Kidney (tissue), 14 donors: ENCODE data around the gene KCNJ9. TPM values are rescaled to one million over a fixed set of nuclear protein-coding genes. Genes with fewer than 3 reads are reported as not detected.
A peak's percentile ranks its signal among the peaks of the same experiment; 100 is the strongest.

Experiments
- DNase-seq, 5 donors: peaks; one replicate each; pipeline ENCODE4 v3.0.0-alpha.2; 2013 to 2020
- FAIRE-seq: peaks from 2 replicates; lab custom pipeline; 2012; peaks lifted over from hg19 to GRCh38; lab: Jason Lieb, UNC
- H3K27ac ChIP-seq, 2 donors: one replicate each; pipeline ENCODE4 v1.7.0; 2013; ENCODE audit warnings: low read depth in 2 of 2, low read length in 2 of 2, inconsistent platforms in 1 of 2
- H3K27me3 ChIP-seq: one replicate; pipeline ENCODE4 v1.7.1; 2013; ENCODE audit warnings: low read length, inconsistent platforms; ENCODE audit not compliant: control insufficient read depth, insufficient read depth
- H3K36me3 ChIP-seq, 3 donors: one replicate each; pipeline versions ENCODE4 v1.7.0 to v1.7.1; 2013; ENCODE audit warnings: low read length in 3 of 3, control low read depth in 1 of 3, inconsistent platforms in 1 of 3; ENCODE audit not compliant: insufficient read depth in 3 of 3, control insufficient read depth in 2 of 3
- H3K4me1 ChIP-seq, 3 donors: one replicate each; pipeline versions ENCODE4 v1.7.0 to v1.7.1; 2013; ENCODE audit warnings: low read length in 3 of 3, inconsistent platforms in 1 of 3, low read depth in 1 of 3; ENCODE audit not compliant: control insufficient read depth in 2 of 3, insufficient read depth in 2 of 3
- H3K4me3 ChIP-seq, 3 donors: one replicate each; pipeline versions ENCODE4 v1.7.0 to v1.8.1; 2013; ENCODE audit warnings: low read length in 3 of 3, control low read depth in 1 of 3, inconsistent platforms in 1 of 3
- H3K9ac ChIP-seq, 3 donors: one replicate each; pipeline versions ENCODE4 v1.7.0 to v1.7.1; 2013; ENCODE audit warnings: low read length in 3 of 3, control low read depth in 1 of 3, inconsistent platforms in 1 of 3
- H3K9me3 ChIP-seq, 3 donors: one replicate each; pipeline versions ENCODE4 v1.7.0 to v1.7.1; 2013; ENCODE audit warnings: low read length in 3 of 3, control low read depth in 1 of 3, inconsistent platforms in 1 of 3; ENCODE audit not compliant: control insufficient read depth in 2 of 3, insufficient read depth in 1 of 3
- intact Hi-C: fragments of 100-400 bp; cut with DNase I; formaldehyde crosslinking; loops from one replicate; pipeline ENCODE4 v1.11.1; 2022
- polyA plus RNA-seq: library from polyadenylated mRNA; stranded (reverse); fragments of 350-450 nt; fragmentation: Illumina TruSeq; extraction: RNeasy Lipid Tissue Mini Kit (QIAGEN cat#74804); gene quantifications from one replicate; pipeline ENCODE4 v1.2.3, GENCODE V29; 2014; ENCODE audit warnings: low read depth, low replicate concordance; ENCODE audit not compliant: insufficient read depth
- total RNA-seq: library from RNA; stranded (reverse); fragmentation: NEBNext Ultra II Directional; extraction: Animal tissue kit (Norgen Biotek cat#: 25700); gene quantifications from one replicate; pipeline ENCODE4 v1.2.1, GENCODE V29; 2021
- TF ChIP-seq, protein P1 (sequence below): IDR thresholded peaks from 3 replicates; pipeline ENCODE4 v1.5.1; 2012; ENCODE audit warnings: mild to moderate bottlenecking, moderate library complexity, borderline replicate concordance; ENCODE audit not compliant: insufficient read depth; ENCODE audit errors: extremely low read depth
- donor health status: control.
- donor health status: control.
- donor health status: control.
- donor health status: control.
- donor health status: control.
- donor health status: DM: yes; HTN: yes; CAD: no.
- donor health status: Normal renal cell carcinoma (clear cell type).

KCNJ9 gene
- total and polyA plus RNA-seq, 2 donors from 2014 or later = 0.09 TPM; not detected in 1

GRCh38 chr1:160050619-160051018 is 30.7 kb upstream of the KCNJ9 start:
- Histone ChIP-seq H3K4me3 (no peak overlapping the region), H3K27ac (no peak overlapping the region), H3K27me3 (no peaks in the 10 kb centered on the region), H3K9me3 (no peaks in the 10 kb centered on the region), H3K36me3 (no peaks in the 10 kb centered on the region), H3K9ac (no peak overlapping the region), H3K4me1 (peaks cover 0 to 5% (median 0%) of the 10 kb centered on the region in 3 donors)
- FAIRE-seq (no peak), DNase-seq (peak in 1 of 5 donors; percentile 0)
- intact Hi-C loops = no loop called here
- TF ChIP-seq, protein P1, sequence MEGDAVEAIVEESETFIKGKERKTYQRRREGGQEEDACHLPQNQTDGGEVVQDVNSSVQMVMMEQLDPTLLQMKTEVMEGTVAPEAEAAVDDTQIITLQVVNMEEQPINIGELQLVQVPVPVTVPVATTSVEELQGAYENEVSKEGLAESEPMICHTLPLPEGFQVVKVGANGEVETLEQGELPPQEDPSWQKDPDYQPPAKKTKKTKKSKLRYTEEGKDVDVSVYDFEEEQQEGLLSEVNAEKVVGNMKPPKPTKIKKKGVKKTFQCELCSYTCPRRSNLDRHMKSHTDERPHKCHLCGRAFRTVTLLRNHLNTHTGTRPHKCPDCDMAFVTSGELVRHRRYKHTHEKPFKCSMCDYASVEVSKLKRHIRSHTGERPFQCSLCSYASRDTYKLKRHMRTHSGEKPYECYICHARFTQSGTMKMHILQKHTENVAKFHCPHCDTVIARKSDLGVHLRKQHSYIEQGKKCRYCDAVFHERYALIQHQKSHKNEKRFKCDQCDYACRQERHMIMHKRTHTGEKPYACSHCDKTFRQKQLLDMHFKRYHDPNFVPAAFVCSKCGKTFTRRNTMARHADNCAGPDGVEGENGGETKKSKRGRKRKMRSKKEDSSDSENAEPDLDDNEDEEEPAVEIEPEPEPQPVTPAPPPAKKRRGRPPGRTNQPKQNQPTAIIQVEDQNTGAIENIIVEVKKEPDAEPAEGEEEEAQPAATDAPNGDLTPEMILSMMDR = no peak

DNA sequence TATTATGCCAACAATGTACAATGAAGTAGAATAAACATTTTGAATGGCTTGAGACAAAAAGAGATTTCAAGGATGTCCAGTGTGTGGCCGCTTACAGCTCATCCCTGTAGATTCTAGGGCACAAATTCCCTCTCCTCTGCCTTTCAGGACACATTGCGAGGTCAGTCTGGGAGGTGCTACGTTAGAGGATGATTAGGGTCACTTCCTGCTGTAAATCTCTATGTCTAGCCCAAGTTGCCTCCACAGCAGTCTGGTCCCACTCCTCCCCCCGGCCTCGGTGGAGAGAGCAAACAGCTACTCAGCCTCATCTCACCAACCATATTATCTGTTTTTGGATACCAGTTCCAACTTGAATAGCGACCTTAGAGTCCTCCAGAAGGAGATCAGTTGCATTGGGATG is 28.4 kb upstream of the KCNJ9 start:
- intact Hi-C loops = no loop called here
- FAIRE-seq (no peak), DNase-seq (peak in 4 of 5 donors; percentile 25 to 62 (median 38))
- H3K4me3 ChIP-seq = no peak overlapping the region
- no peaks in the 10 kb centered on the region for H3K9me3 ChIP-seq
- H3K4me1 ChIP-seq = no peaks in the 10 kb centered on the region
- no peaks in the 10 kb centered on the region for H3K27me3 ChIP-seq
- H3K36me3 ChIP-seq = no peaks in the 10 kb centered on the region
- TF ChIP-seq, protein P1 = no peak
- H3K27ac ChIP-seq = no peak overlapping the region
- no peak overlapping the region for H3K9ac ChIP-seq

DNA sequence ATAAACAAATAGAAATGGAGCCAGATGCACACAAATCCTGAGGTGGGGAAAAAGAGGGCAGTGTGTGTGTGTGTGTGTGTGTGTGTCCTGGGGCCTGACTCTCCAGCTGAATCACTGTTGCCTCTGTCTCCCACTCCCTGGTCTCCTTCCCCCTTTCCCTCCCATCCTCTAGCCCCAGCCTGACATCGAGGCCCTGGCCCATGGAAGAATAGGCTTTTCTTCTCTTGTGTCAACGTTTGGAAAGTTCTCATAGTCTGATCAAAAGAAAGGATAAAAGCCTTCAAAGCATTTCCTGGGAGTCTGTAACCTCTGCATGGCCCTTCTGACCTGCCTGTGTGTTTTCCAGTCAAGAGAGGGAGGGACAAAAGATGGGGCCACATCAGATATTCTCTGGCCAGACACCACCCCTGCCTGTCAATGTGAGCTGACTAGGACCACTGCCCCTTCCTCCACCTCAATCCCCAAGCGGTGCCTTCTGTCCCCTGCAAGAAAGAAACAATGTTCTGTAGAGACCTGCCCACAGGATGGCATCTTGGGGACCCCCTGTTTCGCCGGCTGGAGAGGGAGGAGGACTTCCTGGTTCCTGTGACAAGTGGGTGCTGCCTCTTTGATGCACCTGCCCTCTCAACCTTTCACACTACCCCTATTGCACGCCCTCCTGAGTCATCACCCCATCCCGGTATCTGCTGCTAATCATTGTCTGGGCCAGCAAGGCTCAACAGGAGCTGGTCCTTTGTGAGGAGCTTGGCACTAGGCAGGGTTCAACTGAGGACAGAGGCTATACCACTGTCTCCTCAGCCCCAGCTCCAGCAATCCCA is 27.6 kb upstream of the KCNJ9 start:
- intact Hi-C loops = no loop called here

More for the DNA sequence above, 27.6 kb upstream of the KCNJ9 start:
- Histone ChIP-seq H3K9me3 (no peaks in the 10 kb centered on the region), H3K4me3 (no peak overlapping the region), H3K9ac (no peak overlapping the region), H3K36me3 (no peaks in the 10 kb centered on the region), H3K27ac (no peak overlapping the region), H3K4me1 (no peaks in the 10 kb centered on the region), H3K27me3 (no peaks in the 10 kb centered on the region)
- TF ChIP-seq, protein P1 = no peak
- DNase-seq (no peak), FAIRE-seq (no peak)
